Sigmoid colon (tissue), 4 donors: ENCODE data around the gene CNTN2.

Experiments used
- EP300 ChIP-seq, 4 donors: sonication (generic); formaldehyde crosslinking; IDR thresholded peaks; one replicate each; pipeline ENCODE4 v1.6.1; 2017; ENCODE audit warnings: antibody characterized with exemption in 4 of 4
- POLR2A ChIP-seq, 2 donors: fragments of 450-650 bp; IDR thresholded peaks; one replicate each; pipeline ENCODE4 v1.6.1; 2016; ENCODE audit warnings: antibody characterized with exemption in 2 of 2, mild to moderate bottlenecking in 2 of 2, moderate library complexity in 2 of 2
- POLR2AphosphoS5 ChIP-seq, 4 donors: sonication (generic); formaldehyde crosslinking; IDR thresholded peaks; one replicate each; pipeline ENCODE4 v1.6.1; 2017; ENCODE audit warnings: antibody characterized with exemption in 4 of 4
- TF ChIP-seq, protein P1 (sequence below), 4 experiments: fragments of 450-650 bp in 3 of 4; fragments of 200-600 bp in 1 of 4; IDR thresholded peaks; one replicate each; pipeline ENCODE4 v1.5.1; 2016 to 2019; ENCODE audit warnings: antibody characterized with exemption in 4 of 4, mild to moderate bottlenecking in 3 of 4, moderate library complexity in 2 of 4

DNA sequence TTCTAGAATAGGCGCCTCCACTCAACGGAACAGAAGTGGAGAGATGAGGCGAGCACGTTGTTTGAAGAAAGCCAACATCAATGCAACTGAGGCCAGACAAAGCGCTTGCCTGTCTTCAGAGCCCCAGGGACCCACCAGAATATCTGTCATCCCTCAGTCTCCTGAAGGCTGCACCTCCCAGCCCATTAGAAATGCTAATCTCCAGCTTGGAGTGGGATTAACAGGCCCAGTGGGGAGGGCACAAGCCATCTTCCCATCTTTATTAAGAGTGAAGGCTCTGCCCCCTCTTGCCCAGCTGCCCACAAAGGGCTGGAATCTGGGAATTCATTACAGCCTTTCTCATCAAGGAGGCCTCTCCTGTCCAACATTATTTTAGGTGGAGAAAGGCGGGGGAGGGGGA, 16.8 kb upstream of the CNTN2 start:
- TF ChIP-seq, protein P1, sequence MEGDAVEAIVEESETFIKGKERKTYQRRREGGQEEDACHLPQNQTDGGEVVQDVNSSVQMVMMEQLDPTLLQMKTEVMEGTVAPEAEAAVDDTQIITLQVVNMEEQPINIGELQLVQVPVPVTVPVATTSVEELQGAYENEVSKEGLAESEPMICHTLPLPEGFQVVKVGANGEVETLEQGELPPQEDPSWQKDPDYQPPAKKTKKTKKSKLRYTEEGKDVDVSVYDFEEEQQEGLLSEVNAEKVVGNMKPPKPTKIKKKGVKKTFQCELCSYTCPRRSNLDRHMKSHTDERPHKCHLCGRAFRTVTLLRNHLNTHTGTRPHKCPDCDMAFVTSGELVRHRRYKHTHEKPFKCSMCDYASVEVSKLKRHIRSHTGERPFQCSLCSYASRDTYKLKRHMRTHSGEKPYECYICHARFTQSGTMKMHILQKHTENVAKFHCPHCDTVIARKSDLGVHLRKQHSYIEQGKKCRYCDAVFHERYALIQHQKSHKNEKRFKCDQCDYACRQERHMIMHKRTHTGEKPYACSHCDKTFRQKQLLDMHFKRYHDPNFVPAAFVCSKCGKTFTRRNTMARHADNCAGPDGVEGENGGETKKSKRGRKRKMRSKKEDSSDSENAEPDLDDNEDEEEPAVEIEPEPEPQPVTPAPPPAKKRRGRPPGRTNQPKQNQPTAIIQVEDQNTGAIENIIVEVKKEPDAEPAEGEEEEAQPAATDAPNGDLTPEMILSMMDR (IDR thresholded peaks at IDR 0.05) = no peak
- TF ChIP-seq POLR2A (IDR thresholded peaks at IDR 0.05) (no peak), POLR2AphosphoS5 (IDR thresholded peaks at IDR 0.05) (no peak), EP300 (IDR thresholded peaks at IDR 0.05) (no peak)
